HEK293 (cell line): Measurements from ENCODE around the gene CHMP6.

Source experiments
- CTCF ChIA-PET: fragments of 350-600 bp; formaldehyde crosslinking; extraction: SDS; loops from one replicate; lab custom pipeline; 2021; ENCODE audit warnings: antibody characterized with exemption; lab: Yijun Ruan, JAX
- POLR2A ChIA-PET: fragments of 300-600 bp; formaldehyde crosslinking; extraction: SDS; loops from one replicate; lab custom pipeline; 2020; ENCODE audit warnings: antibody characterized with exemption, inconsistent platforms; lab: Yijun Ruan, JAX
- H3K27ac ChIP-seq: fragments of 200-500 bp; sonication (Bioruptor generic); 2 replicates; pipeline ENCODE4 v1.5.1; 2014; ENCODE audit warnings: low read depth, low read length, control low read depth, inconsistent platforms; ENCODE audit errors: extremely low read depth
- H3K36me3 ChIP-seq, 2 experiments: fragments of 200-500 bp in 1 of 2; sonication (Bioruptor generic) in 1 of 2; 1 replicate in 1 of 2; 2 replicates in 1 of 2; pipeline ENCODE4 v1.5.1; 2014 to 2017; ENCODE audit warnings: inconsistent platforms in 2 of 2, low read length in 2 of 2; ENCODE audit not compliant: control insufficient read depth in 2 of 2, insufficient read depth in 1 of 2
- H3K4me1 ChIP-seq: fragments of 200-500 bp; sonication (Bioruptor generic); 2 replicates; pipeline ENCODE4 v1.5.1; 2014; ENCODE audit warnings: mild to moderate bottlenecking, low read length, inconsistent platforms; ENCODE audit not compliant: control insufficient read depth, insufficient read depth
- H3K4me3 ChIP-seq: 2 replicates; pipeline ENCODE4 v1.5.1; 2011; ENCODE audit warnings: low read depth, mild to moderate bottlenecking, control low read depth, low read length, moderate library complexity
- H3K9me3 ChIP-seq: fragments of 200-500 bp; sonication (Bioruptor generic); 2 replicates; pipeline ENCODE4 v1.5.1; 2014; ENCODE audit warnings: low read depth, low read length, inconsistent platforms; ENCODE audit not compliant: control insufficient read depth, insufficient read depth
- EGR2 ChIP-seq: fragments of 450-650 bp; formaldehyde crosslinking; IDR thresholded peaks from 2 replicates; pipeline ENCODE4 v1.5.1; 2016; ENCODE audit warnings: low read depth, missing biosample characterization, missing genetic modification characterization
- FEZF1 ChIP-seq: fragments of 450-650 bp; formaldehyde crosslinking; IDR thresholded peaks from 2 replicates; pipeline ENCODE4 v1.5.1; 2016; ENCODE audit warnings: missing biosample characterization, missing genetic modification characterization
- HOXC10 ChIP-seq: sonication (generic); formaldehyde crosslinking; IDR thresholded peaks from 2 replicates; pipeline ENCODE4 v1.8.1; 2023; ENCODE audit warnings: mild to moderate bottlenecking, missing genetic modification reagents
- MEIS1 ChIP-seq: sonication (generic); formaldehyde crosslinking; IDR thresholded peaks from 2 replicates; pipeline ENCODE4 v1.8.1; 2022; ENCODE audit warnings: missing genetic modification reagents, mild to moderate bottlenecking, borderline replicate concordance
- RBAK ChIP-seq: fragments of 450-650 bp; formaldehyde crosslinking; IDR thresholded peaks from 2 replicates; pipeline ENCODE4 v1.5.1; 2016; ENCODE audit warnings: missing biosample characterization, missing genetic modification characterization
- WT1 ChIP-seq: fragments of 450-650 bp; formaldehyde crosslinking; IDR thresholded peaks from 2 replicates; pipeline ENCODE4 v1.5.1; 2016; ENCODE audit warnings: missing biosample characterization, missing genetic modification characterization
- ZBTB21 ChIP-seq: fragments of 450-650 bp; formaldehyde crosslinking; IDR thresholded peaks from 2 replicates; pipeline ENCODE4 v1.5.1; 2017; ENCODE audit warnings: missing biosample characterization, missing genetic modification characterization
- ZNF114 ChIP-seq: fragments of 450-650 bp; formaldehyde crosslinking; IDR thresholded peaks from 2 replicates; pipeline ENCODE4 v1.5.0; 2017; ENCODE audit warnings: missing biosample characterization, missing genetic modification characterization
- ZNF133 ChIP-seq: fragments of 450-650 bp; formaldehyde crosslinking; IDR thresholded peaks from 2 replicates; pipeline ENCODE4 v1.5.1; 2016; ENCODE audit warnings: missing biosample characterization, missing genetic modification characterization
- ZNF335 ChIP-seq: fragments of 450-650 bp; formaldehyde crosslinking; conservative IDR thresholded peaks from 2 replicates; pipeline ENCODE4 v1.5.1; 2016; ENCODE audit warnings: missing biosample characterization, missing genetic modification characterization
- ZNF626 ChIP-seq: fragments of 450-650 bp; sonication (Bioruptor Pico); formaldehyde crosslinking; IDR thresholded peaks from 2 replicates; pipeline ENCODE4 v1.5.1; 2018; ENCODE audit warnings: missing biosample characterization, missing genetic modification characterization, inconsistent platforms
- ZNF629 ChIP-seq: fragments of 450-650 bp; formaldehyde crosslinking; IDR thresholded peaks from 2 replicates; pipeline ENCODE4 v1.5.1; 2017; ENCODE audit warnings: missing biosample characterization, missing genetic modification characterization
- ZNF654 ChIP-seq: fragments of 450-650 bp; formaldehyde crosslinking; IDR thresholded peaks from 2 replicates; pipeline ENCODE4 v1.5.1; 2016; ENCODE audit warnings: low read depth, missing biosample characterization, missing genetic modification characterization
- ZNF777 ChIP-seq: fragments of 450-650 bp; formaldehyde crosslinking; IDR thresholded peaks from 2 replicates; pipeline ENCODE4 v1.5.1; 2017; ENCODE audit warnings: missing biosample characterization, missing genetic modification characterization, borderline replicate concordance
- TF ChIP-seq, protein P1 (sequence below): fragments of 450-650 bp; formaldehyde crosslinking; IDR thresholded peaks from 2 replicates; pipeline ENCODE4 v1.5.1; 2016; ENCODE audit warnings: missing biosample characterization, missing genetic modification characterization, low read depth
- TF ChIP-seq, protein P2 (sequence below): fragments of 450-650 bp; formaldehyde crosslinking; IDR thresholded peaks from 2 replicates; pipeline ENCODE4 v1.5.1; 2017; ENCODE audit warnings: missing biosample characterization, missing genetic modification characterization
- TF ChIP-seq, protein P3 (sequence below): fragments of 450-650 bp; formaldehyde crosslinking; IDR thresholded peaks from 2 replicates; pipeline ENCODE4 v1.5.1; 2016; ENCODE audit warnings: missing biosample characterization, missing genetic modification characterization
- TF ChIP-seq, protein P4 (sequence below): sonication (generic); formaldehyde crosslinking; IDR thresholded peaks from 2 replicates; pipeline ENCODE4 v1.8.1; 2022; ENCODE audit warnings: mild to moderate bottlenecking, moderate library complexity, missing genetic modification reagents
- TF ChIP-seq, protein P5 (sequence below): fragments of 450-650 bp; formaldehyde crosslinking; IDR thresholded peaks from 2 replicates; pipeline ENCODE4 v1.5.1; 2016; ENCODE audit warnings: missing biosample characterization, missing genetic modification characterization
- TF ChIP-seq, protein P6 (sequence below): fragments of 450-650 bp; formaldehyde crosslinking; IDR thresholded peaks from 2 replicates; pipeline ENCODE4 v1.5.1; 2017; ENCODE audit warnings: missing biosample characterization, missing genetic modification characterization
- TF ChIP-seq, protein P7 (sequence below): fragments of 450-650 bp; formaldehyde crosslinking; IDR thresholded peaks from 2 replicates; pipeline ENCODE4 v1.5.1; 2017; ENCODE audit warnings: missing biosample characterization, missing genetic modification characterization

The CHMP6 gene

DNA sequence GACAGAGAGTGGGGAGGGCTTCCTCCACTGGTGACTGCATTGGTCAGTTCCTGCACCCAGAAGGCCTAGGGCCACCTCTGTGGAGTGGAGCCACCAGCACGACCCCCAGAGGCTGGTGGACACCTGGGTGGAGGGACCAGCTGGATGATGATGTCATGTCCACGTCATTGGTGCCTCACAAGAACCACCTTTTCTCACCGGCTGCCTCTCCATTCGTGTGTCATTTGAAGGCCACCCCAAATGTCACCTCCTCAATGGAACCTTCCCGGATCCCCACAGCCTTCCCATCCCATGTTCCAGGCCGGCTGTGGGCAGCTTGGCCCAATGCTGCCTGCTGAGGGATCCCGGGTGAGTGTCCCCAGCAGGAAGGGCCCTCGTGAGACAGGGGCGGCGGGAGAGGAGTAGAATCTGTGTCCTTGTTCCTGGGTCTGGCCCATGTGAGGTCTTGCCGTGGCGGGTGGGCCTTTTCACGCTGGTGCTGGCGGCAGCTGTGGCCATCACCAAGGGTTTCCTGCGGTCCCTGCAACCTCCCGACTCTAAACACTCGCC is 9.1 kb upstream of the CHMP6 start:
- CTCF ChIA-PET, result interaction anchor here (0.6 to 4.0 kb wide), 7 partner anchors 25 to 715 kb away, joined by 3 to 17 read pairs (median 4); no protein-coding TSS in a partner anchor
- Histone ChIP-seq H3K4me3 (no peak overlapping the region), H3K36me3 (no peaks in the 10 kb centered on the region), H3K9me3 (no peaks in the 10 kb centered on the region), H3K4me1 (no peaks in the 10 kb centered on the region), H3K27ac (no peak overlapping the region)
- TF ChIP-seq, protein P1, sequence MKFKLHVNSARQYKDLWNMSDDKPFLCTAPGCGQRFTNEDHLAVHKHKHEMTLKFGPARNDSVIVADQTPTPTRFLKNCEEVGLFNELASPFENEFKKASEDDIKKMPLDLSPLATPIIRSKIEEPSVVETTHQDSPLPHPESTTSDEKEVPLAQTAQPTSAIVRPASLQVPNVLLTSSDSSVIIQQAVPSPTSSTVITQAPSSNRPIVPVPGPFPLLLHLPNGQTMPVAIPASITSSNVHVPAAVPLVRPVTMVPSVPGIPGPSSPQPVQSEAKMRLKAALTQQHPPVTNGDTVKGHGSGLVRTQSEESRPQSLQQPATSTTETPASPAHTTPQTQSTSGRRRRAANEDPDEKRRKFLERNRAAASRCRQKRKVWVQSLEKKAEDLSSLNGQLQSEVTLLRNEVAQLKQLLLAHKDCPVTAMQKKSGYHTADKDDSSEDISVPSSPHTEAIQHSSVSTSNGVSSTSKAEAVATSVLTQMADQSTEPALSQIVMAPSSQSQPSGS (tag by site-specific recombination), result peak; percentile 28; the same call in 1 of the 2 replicates
- TF ChIP-seq ZNF626 (tag by site-specific recombination), result no peak
- TF ChIP-seq ZBTB21 (tag by site-specific recombination), result 0 out of 2 replicates have a peak, but pooled peaks have one; percentile 34
- TF ChIP-seq, protein P2, sequence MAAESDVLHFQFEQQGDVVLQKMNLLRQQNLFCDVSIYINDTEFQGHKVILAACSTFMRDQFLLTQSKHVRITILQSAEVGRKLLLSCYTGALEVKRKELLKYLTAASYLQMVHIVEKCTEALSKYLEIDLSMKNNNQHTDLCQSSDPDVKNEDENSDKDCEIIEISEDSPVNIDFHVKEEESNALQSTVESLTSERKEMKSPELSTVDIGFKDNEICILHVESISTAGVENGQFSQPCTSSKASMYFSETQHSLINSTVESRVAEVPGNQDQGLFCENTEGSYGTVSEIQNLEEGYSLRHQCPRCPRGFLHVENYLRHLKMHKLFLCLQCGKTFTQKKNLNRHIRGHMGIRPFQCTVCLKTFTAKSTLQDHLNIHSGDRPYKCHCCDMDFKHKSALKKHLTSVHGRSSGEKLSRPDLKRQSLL (tag by site-specific recombination), result no peak
- TF ChIP-seq, protein P3, sequence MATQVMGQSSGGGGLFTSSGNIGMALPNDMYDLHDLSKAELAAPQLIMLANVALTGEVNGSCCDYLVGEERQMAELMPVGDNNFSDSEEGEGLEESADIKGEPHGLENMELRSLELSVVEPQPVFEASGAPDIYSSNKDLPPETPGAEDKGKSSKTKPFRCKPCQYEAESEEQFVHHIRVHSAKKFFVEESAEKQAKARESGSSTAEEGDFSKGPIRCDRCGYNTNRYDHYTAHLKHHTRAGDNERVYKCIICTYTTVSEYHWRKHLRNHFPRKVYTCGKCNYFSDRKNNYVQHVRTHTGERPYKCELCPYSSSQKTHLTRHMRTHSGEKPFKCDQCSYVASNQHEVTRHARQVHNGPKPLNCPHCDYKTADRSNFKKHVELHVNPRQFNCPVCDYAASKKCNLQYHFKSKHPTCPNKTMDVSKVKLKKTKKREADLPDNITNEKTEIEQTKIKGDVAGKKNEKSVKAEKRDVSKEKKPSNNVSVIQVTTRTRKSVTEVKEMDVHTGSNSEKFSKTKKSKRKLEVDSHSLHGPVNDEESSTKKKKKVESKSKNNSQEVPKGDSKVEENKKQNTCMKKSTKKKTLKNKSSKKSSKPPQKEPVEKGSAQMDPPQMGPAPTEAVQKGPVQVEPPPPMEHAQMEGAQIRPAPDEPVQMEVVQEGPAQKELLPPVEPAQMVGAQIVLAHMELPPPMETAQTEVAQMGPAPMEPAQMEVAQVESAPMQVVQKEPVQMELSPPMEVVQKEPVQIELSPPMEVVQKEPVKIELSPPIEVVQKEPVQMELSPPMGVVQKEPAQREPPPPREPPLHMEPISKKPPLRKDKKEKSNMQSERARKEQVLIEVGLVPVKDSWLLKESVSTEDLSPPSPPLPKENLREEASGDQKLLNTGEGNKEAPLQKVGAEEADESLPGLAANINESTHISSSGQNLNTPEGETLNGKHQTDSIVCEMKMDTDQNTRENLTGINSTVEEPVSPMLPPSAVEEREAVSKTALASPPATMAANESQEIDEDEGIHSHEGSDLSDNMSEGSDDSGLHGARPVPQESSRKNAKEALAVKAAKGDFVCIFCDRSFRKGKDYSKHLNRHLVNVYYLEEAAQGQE, result no peak
- TF ChIP-seq ZNF629 (tag by site-specific recombination), result peak; percentile 57
- TF ChIP-seq, protein P4, sequence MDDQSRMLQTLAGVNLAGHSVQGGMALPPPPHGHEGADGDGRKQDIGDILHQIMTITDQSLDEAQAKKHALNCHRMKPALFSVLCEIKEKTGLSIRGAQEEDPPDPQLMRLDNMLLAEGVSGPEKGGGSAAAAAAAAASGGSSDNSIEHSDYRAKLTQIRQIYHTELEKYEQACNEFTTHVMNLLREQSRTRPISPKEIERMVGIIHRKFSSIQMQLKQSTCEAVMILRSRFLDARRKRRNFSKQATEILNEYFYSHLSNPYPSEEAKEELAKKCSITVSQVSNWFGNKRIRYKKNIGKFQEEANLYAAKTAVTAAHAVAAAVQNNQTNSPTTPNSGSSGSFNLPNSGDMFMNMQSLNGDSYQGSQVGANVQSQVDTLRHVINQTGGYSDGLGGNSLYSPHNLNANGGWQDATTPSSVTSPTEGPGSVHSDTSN, result no peak
- TF ChIP-seq RBAK (tag by site-specific recombination), result no peak
- TF ChIP-seq ZNF133 (tag by site-specific recombination), result no peak
- TF ChIP-seq, protein P5, sequence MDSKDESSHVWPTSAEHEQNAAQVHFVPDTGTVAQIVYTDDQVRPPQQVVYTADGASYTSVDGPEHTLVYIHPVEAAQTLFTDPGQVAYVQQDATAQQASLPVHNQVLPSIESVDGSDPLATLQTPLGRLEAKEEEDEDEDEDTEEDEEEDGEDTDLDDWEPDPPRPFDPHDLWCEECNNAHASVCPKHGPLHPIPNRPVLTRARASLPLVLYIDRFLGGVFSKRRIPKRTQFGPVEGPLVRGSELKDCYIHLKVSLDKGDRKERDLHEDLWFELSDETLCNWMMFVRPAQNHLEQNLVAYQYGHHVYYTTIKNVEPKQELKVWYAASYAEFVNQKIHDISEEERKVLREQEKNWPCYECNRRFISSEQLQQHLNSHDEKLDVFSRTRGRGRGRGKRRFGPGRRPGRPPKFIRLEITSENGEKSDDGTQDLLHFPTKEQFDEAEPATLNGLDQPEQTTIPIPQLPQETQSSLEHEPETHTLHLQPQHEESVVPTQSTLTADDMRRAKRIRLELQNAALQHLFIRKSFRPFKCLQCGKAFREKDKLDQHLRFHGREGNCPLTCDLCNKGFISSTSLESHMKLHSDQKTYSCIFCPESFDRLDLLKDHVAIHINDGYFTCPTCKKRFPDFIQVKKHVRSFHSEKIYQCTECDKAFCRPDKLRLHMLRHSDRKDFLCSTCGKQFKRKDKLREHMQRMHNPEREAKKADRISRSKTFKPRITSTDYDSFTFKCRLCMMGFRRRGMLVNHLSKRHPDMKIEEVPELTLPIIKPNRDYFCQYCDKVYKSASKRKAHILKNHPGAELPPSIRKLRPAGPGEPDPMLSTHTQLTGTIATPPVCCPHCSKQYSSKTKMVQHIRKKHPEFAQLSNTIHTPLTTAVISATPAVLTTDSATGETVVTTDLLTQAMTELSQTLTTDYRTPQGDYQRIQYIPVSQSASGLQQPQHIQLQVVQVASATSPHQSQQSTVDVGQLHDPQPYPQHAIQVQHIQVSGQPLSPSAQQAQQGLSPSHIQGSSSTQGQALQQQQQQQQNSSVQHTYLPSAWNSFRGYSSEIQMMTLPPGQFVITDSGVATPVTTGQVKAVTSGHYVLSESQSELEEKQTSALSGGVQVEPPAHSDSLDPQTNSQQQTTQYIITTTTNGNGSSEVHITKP (tag by site-specific recombination), result peak; percentile 34; the same call in 1 of the 2 replicates
- TF ChIP-seq EGR2, result no peak
- POLR2A ChIA-PET, result no interaction called here

DNA sequence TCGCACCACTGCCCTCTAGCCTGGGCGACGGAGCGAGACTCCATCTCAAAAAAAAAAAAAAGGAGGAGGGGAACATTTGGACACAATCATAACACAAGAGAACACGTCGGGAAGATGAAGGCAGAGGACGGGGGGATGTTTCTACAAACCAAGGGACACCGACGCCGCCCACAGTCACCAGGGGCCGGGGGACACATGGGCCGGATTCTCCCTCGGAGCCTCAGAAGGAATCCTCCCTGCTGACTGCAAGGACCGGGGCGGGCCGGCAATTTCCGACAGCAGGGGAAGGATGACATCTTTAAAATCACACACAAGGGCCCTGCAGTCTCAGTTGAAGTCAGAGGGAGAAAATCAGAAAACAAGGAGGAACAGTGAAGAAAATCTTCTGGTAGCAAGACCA is 8.1 kb upstream of the CHMP6 start:
- H3K4me1 ChIP-seq, result no peaks in the 10 kb centered on the region
- ChIA-PET POLR2A (no interaction called here), CTCF (interaction anchor here (4.0 kb wide), 1 partner anchor 556 kb away, joined by 17 read pairs; no protein-coding TSS in a partner anchor)
- H3K4me3 ChIP-seq, result no peak overlapping the region
- H3K27ac ChIP-seq, result no peak overlapping the region
- H3K9me3 ChIP-seq, result no peaks in the 10 kb centered on the region
- H3K36me3 ChIP-seq, result no peaks in the 10 kb centered on the region
- TF ChIP-seq ZNF777 (tag by site-specific recombination) (no peak), ZNF335 (tag by site-specific recombination) (no peak), ZNF114 (no peak), WT1 (tag by site-specific recombination) (no peak), ZNF654 (tag by site-specific recombination) (no peak), MEIS1 (CRISPR knock-in tag) (no peak), HOXC10 (CRISPR knock-in tag) (no peak), FEZF1 (tag by site-specific recombination) (no peak)
- TF ChIP-seq, protein P6, sequence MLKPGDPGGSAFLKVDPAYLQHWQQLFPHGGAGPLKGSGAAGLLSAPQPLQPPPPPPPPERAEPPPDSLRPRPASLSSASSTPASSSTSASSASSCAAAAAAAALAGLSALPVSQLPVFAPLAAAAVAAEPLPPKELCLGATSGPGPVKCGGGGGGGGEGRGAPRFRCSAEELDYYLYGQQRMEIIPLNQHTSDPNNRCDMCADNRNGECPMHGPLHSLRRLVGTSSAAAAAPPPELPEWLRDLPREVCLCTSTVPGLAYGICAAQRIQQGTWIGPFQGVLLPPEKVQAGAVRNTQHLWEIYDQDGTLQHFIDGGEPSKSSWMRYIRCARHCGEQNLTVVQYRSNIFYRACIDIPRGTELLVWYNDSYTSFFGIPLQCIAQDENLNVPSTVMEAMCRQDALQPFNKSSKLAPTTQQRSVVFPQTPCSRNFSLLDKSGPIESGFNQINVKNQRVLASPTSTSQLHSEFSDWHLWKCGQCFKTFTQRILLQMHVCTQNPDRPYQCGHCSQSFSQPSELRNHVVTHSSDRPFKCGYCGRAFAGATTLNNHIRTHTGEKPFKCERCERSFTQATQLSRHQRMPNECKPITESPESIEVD (tag by site-specific recombination), result no peak
- TF ChIP-seq, protein P7, sequence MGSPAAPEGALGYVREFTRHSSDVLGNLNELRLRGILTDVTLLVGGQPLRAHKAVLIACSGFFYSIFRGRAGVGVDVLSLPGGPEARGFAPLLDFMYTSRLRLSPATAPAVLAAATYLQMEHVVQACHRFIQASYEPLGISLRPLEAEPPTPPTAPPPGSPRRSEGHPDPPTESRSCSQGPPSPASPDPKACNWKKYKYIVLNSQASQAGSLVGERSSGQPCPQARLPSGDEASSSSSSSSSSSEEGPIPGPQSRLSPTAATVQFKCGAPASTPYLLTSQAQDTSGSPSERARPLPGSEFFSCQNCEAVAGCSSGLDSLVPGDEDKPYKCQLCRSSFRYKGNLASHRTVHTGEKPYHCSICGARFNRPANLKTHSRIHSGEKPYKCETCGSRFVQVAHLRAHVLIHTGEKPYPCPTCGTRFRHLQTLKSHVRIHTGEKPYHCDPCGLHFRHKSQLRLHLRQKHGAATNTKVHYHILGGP, result no peak
